ENCODE measurements around the gene CAMK2A.

CAMK2A gene

GRCh38 chr5:150206779-150207115 is 82.8 kb downstream of the CAMK2A start:
- peaks cover 8% of the 10 kb centered on the region for H3K4me1 Mint-ChIP-seq (ENCODE audit: low read depth)
- peaks cover 24% of the 10 kb centered on the region for H3K27me3 Mint-ChIP-seq (ENCODE audit: low read depth)
- no peak overlapping the region for H3K4me3 Mint-ChIP-seq
- H3K9me3 Mint-ChIP-seq, result no peaks in the 10 kb centered on the region
- no peak overlapping the region for H3K27ac Mint-ChIP-seq
- H3K36me3 Mint-ChIP-seq (ENCODE audit: low read depth), result no peaks in the 10 kb centered on the region

GRCh38 chr5:150206098-150206778 is 83.3 kb downstream of the CAMK2A start:
- peaks cover 8% of the 10 kb centered on the region for H3K4me1 Mint-ChIP-seq (ENCODE audit: low read depth)
- no peak overlapping the region for H3K27ac Mint-ChIP-seq
- H3K4me3 Mint-ChIP-seq, result no peak overlapping the region
- H3K36me3 Mint-ChIP-seq (ENCODE audit: low read depth), result no peaks in the 10 kb centered on the region
- H3K27me3 Mint-ChIP-seq (ENCODE audit: low read depth), result peaks cover 24% of the 10 kb centered on the region
- H3K9me3 Mint-ChIP-seq, result no peaks in the 10 kb centered on the region

- Mint-ChIP-seq H3K27me3 (ENCODE audit: low read depth) (peaks cover 20% of the 10 kb centered on the region), H3K27ac (no peak overlapping the region), H3K4me3 (no peak overlapping the region), H3K4me1 (ENCODE audit: low read depth) (peaks cover 8% of the 10 kb centered on the region), H3K36me3 (ENCODE audit: low read depth) (no peaks in the 10 kb centered on the region), H3K9me3 (no peaks in the 10 kb centered on the region)
Observed at GRCh38 chr5:150204590-150204960, 85.0 kb downstream of the CAMK2A start.

GRCh38 chr5:150203832-150204589 is 85.6 kb downstream of the CAMK2A start:
- Mint-ChIP-seq H3K36me3 (ENCODE audit: low read depth) (no peaks in the 10 kb centered on the region), H3K4me3 (no peak overlapping the region), H3K9me3 (no peaks in the 10 kb centered on the region), H3K27me3 (ENCODE audit: low read depth) (peaks cover 23% of the 10 kb centered on the region), H3K4me1 (ENCODE audit: low read depth) (peaks cover 4% of the 10 kb centered on the region), H3K27ac (no peak overlapping the region)

- Mint-ChIP-seq H3K4me3 (no peak overlapping the region), H3K36me3 (ENCODE audit: low read depth) (no peaks in the 10 kb centered on the region), H3K4me1 (ENCODE audit: low read depth) (no peaks in the 10 kb centered on the region), H3K27ac (no peak overlapping the region), H3K9me3 (no peaks in the 10 kb centered on the region), H3K27me3 (ENCODE audit: low read depth) (peaks cover 9% of the 10 kb centered on the region)
Observed at GRCh38 chr5:150202501-150202900, 87.1 kb downstream of the CAMK2A start.

GRCh38 chr5:150197476-150197875 is 92.1 kb downstream of the CAMK2A start:
- no peaks in the 10 kb centered on the region for H3K4me1 Mint-ChIP-seq (ENCODE audit: low read depth)
- H3K27me3 Mint-ChIP-seq (ENCODE audit: low read depth), result peaks cover 15% of the 10 kb centered on the region
- H3K36me3 Mint-ChIP-seq (ENCODE audit: low read depth), result no peaks in the 10 kb centered on the region
- H3K9me3 Mint-ChIP-seq, result no peaks in the 10 kb centered on the region
- H3K4me3 Mint-ChIP-seq, result no peak overlapping the region
- no peak overlapping the region for H3K27ac Mint-ChIP-seq

GRCh38 chr5:150196986-150197385 is 92.6 kb downstream of the CAMK2A start:
- peaks cover 19% of the 10 kb centered on the region for H3K27me3 Mint-ChIP-seq (ENCODE audit: low read depth)
- H3K4me3 Mint-ChIP-seq, result no peak overlapping the region
- H3K36me3 Mint-ChIP-seq (ENCODE audit: low read depth), result no peaks in the 10 kb centered on the region
- no peaks in the 10 kb centered on the region for H3K4me1 Mint-ChIP-seq (ENCODE audit: low read depth)
- H3K9me3 Mint-ChIP-seq, result no peaks in the 10 kb centered on the region
- no peak overlapping the region for H3K27ac Mint-ChIP-seq

- Mint-ChIP-seq H3K36me3 (ENCODE audit: low read depth) (no peaks in the 10 kb centered on the region), H3K27me3 (ENCODE audit: low read depth) (peaks cover 23% of the 10 kb centered on the region), H3K4me1 (ENCODE audit: low read depth) (no peaks in the 10 kb centered on the region), H3K27ac (no peak overlapping the region), H3K4me3 (no peak overlapping the region), H3K9me3 (no peaks in the 10 kb centered on the region)
Observed at GRCh38 chr5:150196514-150196913, 93.1 kb downstream of the CAMK2A start.

- H3K27ac Mint-ChIP-seq, result no peak overlapping the region
- H3K4me1 Mint-ChIP-seq (ENCODE audit: low read depth), result no peaks in the 10 kb centered on the region
- H3K4me3 Mint-ChIP-seq, result no peak overlapping the region
- H3K36me3 Mint-ChIP-seq (ENCODE audit: low read depth), result no peaks in the 10 kb centered on the region
- H3K27me3 Mint-ChIP-seq (ENCODE audit: low read depth), result peaks cover 27% of the 10 kb centered on the region
- no peaks in the 10 kb centered on the region for H3K9me3 Mint-ChIP-seq
Observed at GRCh38 chr5:150195736-150196485, 93.7 kb downstream of the CAMK2A start.

- Mint-ChIP-seq H3K27me3 (ENCODE audit: low read depth) (peaks cover 44% of the 10 kb centered on the region), H3K4me1 (ENCODE audit: low read depth) (no peaks in the 10 kb centered on the region), H3K27ac (no peak overlapping the region), H3K36me3 (ENCODE audit: low read depth) (no peaks in the 10 kb centered on the region), H3K4me3 (no peak overlapping the region), H3K9me3 (no peaks in the 10 kb centered on the region)
Observed at GRCh38 chr5:150192462-150192861, 97.1 kb downstream of the CAMK2A start.

- H3K27ac Mint-ChIP-seq, result no peak overlapping the region
- H3K4me3 Mint-ChIP-seq, result no peak overlapping the region
- peaks cover 48% of the 10 kb centered on the region for H3K27me3 Mint-ChIP-seq (ENCODE audit: low read depth)
- no peaks in the 10 kb centered on the region for H3K9me3 Mint-ChIP-seq
- no peaks in the 10 kb centered on the region for H3K36me3 Mint-ChIP-seq (ENCODE audit: low read depth)
- no peaks in the 10 kb centered on the region for H3K4me1 Mint-ChIP-seq (ENCODE audit: low read depth)
Observed at GRCh38 chr5:150190987-150191386, 98.6 kb downstream of the CAMK2A start.

- Mint-ChIP-seq H3K9me3 (no peaks in the 10 kb centered on the region), H3K27ac (no peak overlapping the region), H3K4me3 (no peak overlapping the region), H3K36me3 (ENCODE audit: low read depth) (no peaks in the 10 kb centered on the region), H3K27me3 (ENCODE audit: low read depth) (peaks cover 48% of the 10 kb centered on the region), H3K4me1 (ENCODE audit: low read depth) (no peaks in the 10 kb centered on the region)
Observed at GRCh38 chr5:150190503-150190979, 99.0 kb downstream of the CAMK2A start.

- Mint-ChIP-seq H3K9me3 (no peaks in the 10 kb centered on the region), H3K27me3 (ENCODE audit: low read depth) (peaks cover 48% of the 10 kb centered on the region), H3K4me3 (no peak within 1 kb of the TSS), H3K36me3 (ENCODE audit: low read depth) (no peaks in the 10 kb centered on the region), H3K4me1 (ENCODE audit: low read depth) (no peaks in the 10 kb centered on the region), H3K27ac (no peak within 1 kb of the TSS)
Observed at GRCh38 chr5:150189728-150190502, 99.7 kb downstream of the CAMK2A start, which contains the start of gene SLC6A7. Gene SLC6A7 (plus strand): TSS chr5:150190062. CDS start chr5:150190328, 266 bp downstream.

GRCh38 chr5:150189326-150189725 is 100.2 kb downstream of the CAMK2A start:
- Mint-ChIP-seq H3K36me3 (ENCODE audit: low read depth) (no peaks in the 10 kb centered on the region), H3K4me1 (ENCODE audit: low read depth) (no peaks in the 10 kb centered on the region), H3K4me3 (no peak overlapping the region), H3K27me3 (ENCODE audit: low read depth) (peaks cover 48% of the 10 kb centered on the region), H3K9me3 (no peaks in the 10 kb centered on the region), H3K27ac (no peak overlapping the region)
